Central memory CD8-positive, alpha-beta T cell (primary cell): Measurements from ENCODE around the gene ACAP2.
"Not testable (repeated sequence)": the region's sequence is repeated elsewhere in the genome, so short reads cannot be mapped to it uniquely, and the experiment has no call there.

Source experiments
- ATAC-seq: fragments of 150-1000 bp; cut with Tn5 transposase; replicated peaks from 2 replicates; pipeline ENCODE4 v1.10.0; 2022; ENCODE audit warnings: mild to moderate bottlenecking, moderate FRiP score, moderate number of reproducible peaks; ENCODE audit not compliant: poor library complexity, severe bottlenecking; ENCODE audit errors: extremely low read depth
- DNase-seq, 2 donors: peaks; one replicate each; pipeline ENCODE4 v3.0.0; 2021; ENCODE audit warnings: low spot score in 2 of 2
- H3K27ac Mint-ChIP-seq: one replicate; pipeline ENCODE4 v1.8.0; 2022; ENCODE audit warnings: low read depth, mild to moderate bottlenecking, moderate library complexity, mixed read lengths
- H3K27me3 Mint-ChIP-seq: one replicate; pipeline ENCODE4 v1.8.0; 2022; ENCODE audit warnings: mixed read lengths
- H3K36me3 Mint-ChIP-seq: one replicate; pipeline ENCODE4 v1.8.0; 2022; ENCODE audit warnings: mild to moderate bottlenecking, moderate library complexity, mixed read lengths; ENCODE audit not compliant: insufficient read depth
- H3K4me1 Mint-ChIP-seq: one replicate; pipeline ENCODE4 v1.8.0; 2022; ENCODE audit warnings: mixed read lengths
- H3K4me3 Mint-ChIP-seq: one replicate; pipeline ENCODE4 v1.8.0; 2022; ENCODE audit warnings: mild to moderate bottlenecking, moderate library complexity, mixed read lengths
- H3K9me3 Mint-ChIP-seq: one replicate; pipeline ENCODE4 v1.8.0; 2022; ENCODE audit warnings: mixed read lengths

ACAP2 gene

GRCh38 chr3:195356151-195357086, 86.4 kb downstream of the ACAP2 start:
- Mint-ChIP-seq H3K4me1 (peaks cover 57% of the 10 kb centered on the region), H3K27ac (peak overlapping the region; percentile 85), H3K27me3 (no peaks in the 10 kb centered on the region), H3K9me3 (no peaks in the 10 kb centered on the region), H3K36me3 (peaks cover 3% of the 10 kb centered on the region), H3K4me3 (no peak overlapping the region)
- ATAC-seq (no peak), DNase-seq (no peak)

DNA sequence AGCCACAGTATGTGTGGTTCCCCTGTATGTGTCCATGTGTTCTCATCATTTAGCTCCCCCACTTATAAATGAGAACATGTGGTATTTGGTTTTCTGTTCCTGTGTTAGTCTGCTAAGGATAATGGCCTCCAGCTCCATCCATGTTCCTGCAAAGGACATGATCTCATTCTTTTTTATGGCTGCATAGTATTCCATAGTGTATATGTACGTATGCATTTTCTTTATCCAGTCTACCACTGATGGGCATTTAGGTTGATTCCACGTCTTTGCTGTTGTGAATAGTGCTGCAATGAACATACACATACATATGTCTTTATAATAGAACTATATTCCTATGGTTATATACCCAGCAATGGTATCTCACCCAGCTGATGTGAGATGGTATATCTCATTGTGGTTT, 88.8 kb downstream of the ACAP2 start:
- not testable (repeated sequence) for H3K36me3 Mint-ChIP-seq, H3K4me3 Mint-ChIP-seq, H3K9me3 Mint-ChIP-seq, H3K27me3 Mint-ChIP-seq, ATAC-seq, DNase-seq
- Mint-ChIP-seq H3K4me1 (peaks cover 44% of the 10 kb centered on the region), H3K27ac (peak overlapping the region; percentile 17)

- DNase-seq (no peak), ATAC-seq (no peak)
- Mint-ChIP-seq H3K27ac (no peak overlapping the region), H3K4me1 (peaks cover 42% of the 10 kb centered on the region), H3K36me3 (peaks cover 5% of the 10 kb centered on the region), H3K4me3 (no peak overlapping the region), H3K9me3 (no peaks in the 10 kb centered on the region), H3K27me3 (no peaks in the 10 kb centered on the region)
Observed at GRCh38 chr3:195352895-195353488, 89.8 kb downstream of the ACAP2 start.

DNA sequence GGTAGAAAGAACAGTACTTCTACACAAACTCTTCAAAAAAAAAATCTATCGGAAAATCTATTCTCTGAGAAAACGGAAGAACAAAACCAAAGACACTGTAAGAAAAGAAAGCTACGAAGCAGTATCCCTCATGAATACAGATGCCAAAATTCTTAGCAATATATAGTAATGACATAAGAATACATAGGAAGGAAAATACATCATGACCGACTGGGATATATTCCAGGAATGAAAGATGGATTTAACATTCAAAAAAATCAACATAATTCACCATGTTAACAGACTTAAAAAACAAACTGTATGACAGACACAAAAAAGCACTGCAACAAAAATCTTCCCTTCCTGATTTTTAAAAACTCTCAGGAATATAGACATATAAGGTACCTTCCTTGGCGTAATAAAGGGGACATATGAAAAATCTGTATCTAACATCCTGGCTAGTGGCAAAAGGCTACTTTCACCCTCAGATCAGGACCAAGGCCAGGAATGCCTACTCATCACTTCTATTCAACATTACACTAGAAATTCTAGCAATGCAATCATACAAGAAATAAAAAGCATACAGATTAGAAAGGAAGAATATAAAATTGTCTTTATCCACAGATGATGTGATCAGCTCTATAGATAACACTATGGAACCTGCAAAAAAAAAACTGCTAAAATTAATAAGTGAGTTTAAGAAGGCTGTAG, 94.2 kb downstream of the ACAP2 start:
- Mint-ChIP-seq H3K36me3 (peaks cover 13% of the 10 kb centered on the region), H3K4me1 (peaks cover 44% of the 10 kb centered on the region)
- no peak for DNase-seq

GRCh38 chr3:195337747-195338146, 105.1 kb downstream of the ACAP2 start:
- DNase-seq (no peak), ATAC-seq (no peak)
- Mint-ChIP-seq H3K36me3 (peaks cover 38% of the 10 kb centered on the region), H3K9me3 (no peaks in the 10 kb centered on the region), H3K4me1 (peaks cover 5% of the 10 kb centered on the region), H3K4me3 (no peak overlapping the region), H3K27me3 (no peaks in the 10 kb centered on the region), H3K27ac (peak overlapping the region; percentile 77)

More for the DNA sequence above, 94.2 kb downstream of the ACAP2 start:
- no peaks in the 10 kb centered on the region for H3K27me3 Mint-ChIP-seq
- ATAC-seq: no peak
- H3K27ac Mint-ChIP-seq: peak overlapping the region; percentile 5
- H3K9me3 Mint-ChIP-seq: no peaks in the 10 kb centered on the region
- no peak overlapping the region for H3K4me3 Mint-ChIP-seq

DNA sequence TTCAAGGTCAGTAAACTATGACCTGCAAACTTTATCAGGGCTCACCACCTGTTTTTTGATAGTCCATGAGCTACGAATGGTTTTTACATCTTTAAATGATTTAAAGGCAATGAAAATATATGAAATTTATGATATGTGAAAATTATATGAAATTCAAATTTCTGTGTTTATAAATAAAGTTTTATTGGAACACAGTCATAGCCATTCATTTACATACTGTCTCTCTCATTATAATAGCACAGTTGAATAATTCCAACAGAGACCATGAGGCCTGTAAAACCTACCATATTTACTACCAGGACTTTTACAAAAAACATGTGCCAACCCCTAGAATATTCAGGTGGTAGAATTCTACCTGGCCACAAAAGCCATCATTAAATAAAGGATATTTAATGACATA, 107.9 kb downstream of the ACAP2 start:
- Mint-ChIP-seq H3K27me3 (no peaks in the 10 kb centered on the region), H3K36me3 (peaks cover 41% of the 10 kb centered on the region), H3K4me3 (no peak overlapping the region), H3K9me3 (no peaks in the 10 kb centered on the region), H3K4me1 (peaks cover 5% of the 10 kb centered on the region), H3K27ac (no peak overlapping the region)
- ATAC-seq (no peak), DNase-seq (no peak)

- Mint-ChIP-seq H3K9me3 (no peaks in the 10 kb centered on the region), H3K27me3 (no peaks in the 10 kb centered on the region), H3K4me1 (peaks cover 12% of the 10 kb centered on the region), H3K27ac (no peak overlapping the region), H3K36me3 (peaks cover 23% of the 10 kb centered on the region), H3K4me3 (no peak overlapping the region)
- DNase-seq (no peak), ATAC-seq (no peak)
Observed at GRCh38 chr3:195319060-195319459, 123.8 kb downstream of the ACAP2 start.

GRCh38 chr3:195312714-195313113, 130.1 kb downstream of the ACAP2 start:
- Mint-ChIP-seq H3K4me1 (no peaks in the 10 kb centered on the region), H3K27me3 (no peaks in the 10 kb centered on the region), H3K36me3 (peaks cover 4% of the 10 kb centered on the region), H3K4me3 (no peak overlapping the region), H3K27ac (no peak overlapping the region), H3K9me3 (no peaks in the 10 kb centered on the region)
- ATAC-seq (no peak), DNase-seq (no peak)

DNA sequence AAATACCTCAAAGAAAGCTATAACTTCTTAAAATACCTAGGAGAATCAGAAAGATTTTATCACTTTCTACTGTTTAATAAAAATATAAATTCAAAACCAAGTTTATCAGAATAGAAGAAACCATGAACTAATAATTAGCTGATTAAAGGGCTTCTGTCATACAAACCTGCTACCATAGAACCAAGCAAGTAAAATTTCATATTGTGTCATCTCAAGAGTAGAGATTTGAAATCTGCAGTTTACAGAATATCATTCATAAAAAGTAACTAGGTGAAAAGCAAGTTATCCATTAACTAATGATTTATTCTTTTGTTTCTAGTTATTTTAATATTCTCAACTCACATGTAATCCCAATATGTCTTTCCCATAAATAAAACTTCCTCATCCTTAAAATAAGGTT, 135.1 kb downstream of the ACAP2 start:
- no peak for DNase-seq
- Mint-ChIP-seq H3K4me1 (peaks cover 5% of the 10 kb centered on the region), H3K27me3 (no peaks in the 10 kb centered on the region), H3K27ac (no peak overlapping the region), H3K9me3 (no peaks in the 10 kb centered on the region), H3K4me3 (no peak overlapping the region), H3K36me3 (peaks cover 17% of the 10 kb centered on the region)
- ATAC-seq: no peak

GRCh38 chr3:195306369-195306768, 136.5 kb downstream of the ACAP2 start:
- Mint-ChIP-seq H3K27me3 (no peaks in the 10 kb centered on the region), H3K36me3 (peaks cover 18% of the 10 kb centered on the region)

GRCh38 chr3:195302431-195302830, 140.4 kb downstream of the ACAP2 start:
- peaks cover 5% of the 10 kb centered on the region for H3K4me1 Mint-ChIP-seq
- no peaks in the 10 kb centered on the region for H3K9me3 Mint-ChIP-seq
- H3K27me3 Mint-ChIP-seq: no peaks in the 10 kb centered on the region
- peaks cover 43% of the 10 kb centered on the region for H3K36me3 Mint-ChIP-seq
- DNase-seq: no peak
- H3K27ac Mint-ChIP-seq: peak overlapping the region; percentile 6
- H3K4me3 Mint-ChIP-seq: no peak overlapping the region
- no peak for ATAC-seq

More at GRCh38 chr3:195306369-195306768, 136.5 kb downstream of the ACAP2 start:
- ATAC-seq: no peak
- Mint-ChIP-seq H3K27ac (no peak overlapping the region), H3K9me3 (no peaks in the 10 kb centered on the region), H3K4me3 (no peak overlapping the region), H3K4me1 (peaks cover 5% of the 10 kb centered on the region)
- no peak for DNase-seq

GRCh38 chr3:195297446-195297845, 145.4 kb downstream of the ACAP2 start:
- H3K4me1 Mint-ChIP-seq: no peaks in the 10 kb centered on the region
- no peak overlapping the region for H3K4me3 Mint-ChIP-seq
- H3K27ac Mint-ChIP-seq: peak overlapping the region; percentile 1

More at GRCh38 chr3:195297446-195297845, 145.4 kb downstream of the ACAP2 start:
- no peak for ATAC-seq
- Mint-ChIP-seq H3K36me3 (peaks cover 55% of the 10 kb centered on the region), H3K27me3 (no peaks in the 10 kb centered on the region), H3K9me3 (no peaks in the 10 kb centered on the region)
- DNase-seq: no peak
